NCI-H1105 treated with DMSO at 0.1 percent for 48 hours (cell line): ENCODE results near the gene FOXP4.

Experiments used
- DNase-seq: peaks from one replicate; lab custom pipeline; 2025; lab: John Stamatoyannopoulos, UW

FOXP4 gene

DNA sequence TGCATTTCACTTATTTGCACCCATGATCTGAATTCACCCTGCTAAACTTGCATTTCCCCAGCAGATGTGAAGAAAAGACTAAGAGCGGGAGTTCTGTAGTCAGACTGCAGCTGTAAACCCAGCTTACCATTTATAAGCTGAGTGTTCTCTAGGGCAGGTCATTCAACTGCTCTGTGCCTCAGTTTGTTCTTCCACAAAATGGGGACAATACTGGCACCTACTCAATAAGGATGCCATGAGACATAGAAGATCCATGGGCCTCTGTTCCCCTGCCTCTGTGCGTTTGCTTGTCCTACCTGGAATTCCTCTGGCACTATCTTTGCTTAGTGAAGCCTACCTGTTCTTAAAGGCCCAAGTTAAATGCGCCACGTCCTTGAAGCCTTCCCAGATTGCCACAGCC, 79.8 kb downstream of the FOXP4 start:
- no peak for DNase-seq

DNA sequence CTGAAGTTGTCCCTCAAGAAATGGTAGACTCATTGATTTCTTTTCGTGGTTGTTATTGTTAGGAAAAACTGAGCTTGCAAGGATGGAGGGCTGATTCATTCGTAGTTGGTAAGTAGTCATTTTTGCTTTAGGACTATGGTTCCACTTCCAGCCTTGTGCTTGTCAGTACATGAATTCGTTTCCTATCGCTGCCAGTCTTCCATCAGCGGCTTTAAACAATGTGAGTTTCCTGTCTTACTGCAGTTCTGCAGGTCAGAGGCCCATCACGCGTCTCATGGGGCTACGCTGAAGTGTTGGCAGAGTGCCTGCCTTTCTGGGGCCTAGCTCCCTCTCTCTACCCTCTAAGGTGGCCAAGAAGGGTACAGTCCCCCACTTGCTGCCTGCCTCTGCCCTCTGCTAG, 80.7 kb downstream of the FOXP4 start:
- DNase-seq: peak; percentile 66

GRCh38 chr6:41629128-41629527, 82.9 kb downstream of the FOXP4 start:
- DNase-seq: no peak

DNA sequence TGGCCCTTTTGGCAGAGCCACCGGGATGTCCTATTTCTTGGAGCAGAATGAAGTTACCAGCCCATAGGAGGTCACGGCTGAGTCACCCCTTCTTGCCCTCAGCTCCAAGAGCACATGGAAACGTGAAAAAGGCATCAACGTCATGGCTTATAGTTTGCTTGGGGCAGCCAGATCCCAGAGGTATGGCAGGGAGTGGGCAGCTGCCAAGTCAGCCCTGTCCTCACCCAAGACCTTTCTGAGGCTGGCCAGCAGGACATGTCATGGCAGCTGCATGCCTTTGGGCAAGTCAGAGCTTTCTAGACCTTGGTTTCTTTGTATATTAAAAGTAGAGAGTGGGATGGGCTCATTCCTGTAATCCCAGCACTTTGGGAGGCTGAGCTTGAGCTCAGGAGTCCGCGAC, 83.9 kb downstream of the FOXP4 start:
- DNase-seq: no peak

DNA sequence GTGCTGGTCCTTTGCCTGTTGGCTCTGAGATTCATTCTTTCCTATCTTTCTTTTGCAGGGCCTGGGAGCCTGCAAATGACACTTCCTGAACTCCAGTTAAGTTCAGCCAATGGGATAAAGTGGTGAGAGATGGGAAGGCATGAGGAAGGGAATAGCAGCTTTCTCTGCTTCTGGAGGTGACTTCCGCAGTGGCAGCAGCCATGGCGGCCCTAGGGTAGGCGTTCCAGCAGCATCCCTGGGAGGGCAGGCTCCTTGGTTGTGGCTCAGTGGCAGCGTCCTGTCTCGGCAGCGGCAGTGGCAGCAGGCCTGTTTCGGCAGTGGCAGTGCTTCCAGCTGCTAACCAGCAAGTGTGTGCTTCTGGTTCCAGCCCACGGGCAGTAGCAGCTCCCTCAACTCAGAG, 84.8 kb downstream of the FOXP4 start:
- no peak for DNase-seq

DNA sequence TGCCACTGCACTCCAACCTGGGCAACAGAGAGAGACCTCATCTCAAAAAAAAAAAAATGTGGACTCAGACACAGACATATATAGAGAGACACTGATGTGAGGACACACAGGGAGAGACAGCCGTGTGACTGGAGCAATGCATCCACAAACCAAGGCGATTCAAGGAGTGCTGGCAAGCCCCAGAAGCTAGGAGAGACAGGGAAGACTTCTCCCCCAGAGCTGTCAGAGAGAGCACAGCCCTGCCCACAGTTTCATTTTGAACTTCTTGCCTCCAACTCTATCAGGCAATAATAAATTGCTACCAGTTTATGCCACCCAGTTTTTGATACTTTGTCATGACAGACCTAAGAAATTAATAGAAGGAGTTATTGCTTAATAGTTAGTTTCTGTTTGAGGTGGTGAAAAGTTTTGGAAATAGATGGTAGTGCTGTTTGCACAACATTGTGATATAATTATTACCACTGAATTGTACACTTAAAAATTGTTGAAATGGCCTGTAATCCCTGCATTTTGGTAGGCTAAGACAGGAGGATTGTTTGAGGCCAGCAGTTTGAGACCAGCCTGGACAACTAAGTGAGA, 87.0 kb downstream of the FOXP4 start:
- no peak for DNase-seq

DNA sequence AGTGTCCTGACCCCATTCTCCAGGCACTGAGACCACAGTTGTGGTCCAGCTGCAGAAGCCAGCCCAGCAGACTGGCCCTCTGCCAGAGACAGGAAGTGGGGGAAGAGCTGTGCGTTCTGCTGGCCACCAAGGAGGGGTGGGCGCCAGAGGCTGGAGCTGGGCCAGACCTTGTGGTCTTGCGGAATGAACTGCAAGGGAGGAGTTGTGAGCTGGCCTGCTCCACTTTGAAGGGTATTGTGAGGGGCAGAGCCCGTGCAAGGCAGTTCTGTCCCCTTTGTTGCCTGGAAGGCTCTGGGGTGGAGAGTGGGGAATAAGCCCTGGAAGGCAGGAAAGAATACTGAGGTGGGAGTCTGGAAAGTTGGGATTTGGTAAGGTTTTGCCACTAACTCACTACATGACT, 88.5 kb downstream of the FOXP4 start:
- DNase-seq: peak; percentile 10

GRCh38 chr6:41635365-41635764, 89.2 kb downstream of the FOXP4 start:
- DNase-seq: no peak

GRCh38 chr6:41636833-41637193, 90.6 kb downstream of the FOXP4 start:
- DNase-seq: no peak

DNA sequence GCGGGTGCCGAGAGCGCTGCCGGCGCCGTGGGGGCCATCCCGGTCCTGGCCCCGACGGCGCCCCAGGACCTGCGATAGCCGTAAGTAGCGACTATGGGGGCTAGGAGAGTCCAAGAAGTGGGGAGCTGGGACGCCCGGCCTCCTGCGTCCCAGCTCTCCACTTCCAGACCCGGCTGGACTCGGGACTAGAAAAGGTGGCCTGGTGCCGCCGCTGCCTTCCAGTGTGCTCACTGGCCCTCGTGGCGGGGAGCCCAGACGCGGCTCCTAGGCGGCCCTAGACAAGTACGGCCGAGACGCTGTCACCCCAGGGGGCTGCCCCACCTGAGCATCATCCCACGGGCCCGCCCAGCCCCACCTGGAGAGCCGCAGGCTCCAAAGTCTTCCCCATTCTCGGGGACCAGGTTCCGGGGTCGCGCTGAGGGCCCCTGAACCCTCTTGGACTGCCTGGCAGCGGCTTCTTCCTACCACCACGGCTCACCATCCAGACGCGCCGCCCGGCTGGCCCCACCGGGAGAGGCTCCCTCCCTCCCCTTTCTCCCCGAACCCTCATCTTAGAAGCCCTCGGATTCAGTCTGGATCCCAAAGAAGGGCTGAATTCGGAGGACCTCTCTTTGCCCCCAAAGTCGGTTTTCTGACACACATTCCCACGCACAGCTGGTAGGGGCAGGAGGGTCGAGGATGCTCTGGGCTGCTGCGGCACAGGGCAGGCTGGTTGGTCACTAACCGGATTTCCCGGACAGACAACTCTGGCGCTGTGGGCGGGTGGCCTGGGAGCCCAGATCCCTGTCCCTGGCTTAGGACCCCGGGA, 91.2 kb downstream of the FOXP4 start:
- DNase-seq: no peak

DNA sequence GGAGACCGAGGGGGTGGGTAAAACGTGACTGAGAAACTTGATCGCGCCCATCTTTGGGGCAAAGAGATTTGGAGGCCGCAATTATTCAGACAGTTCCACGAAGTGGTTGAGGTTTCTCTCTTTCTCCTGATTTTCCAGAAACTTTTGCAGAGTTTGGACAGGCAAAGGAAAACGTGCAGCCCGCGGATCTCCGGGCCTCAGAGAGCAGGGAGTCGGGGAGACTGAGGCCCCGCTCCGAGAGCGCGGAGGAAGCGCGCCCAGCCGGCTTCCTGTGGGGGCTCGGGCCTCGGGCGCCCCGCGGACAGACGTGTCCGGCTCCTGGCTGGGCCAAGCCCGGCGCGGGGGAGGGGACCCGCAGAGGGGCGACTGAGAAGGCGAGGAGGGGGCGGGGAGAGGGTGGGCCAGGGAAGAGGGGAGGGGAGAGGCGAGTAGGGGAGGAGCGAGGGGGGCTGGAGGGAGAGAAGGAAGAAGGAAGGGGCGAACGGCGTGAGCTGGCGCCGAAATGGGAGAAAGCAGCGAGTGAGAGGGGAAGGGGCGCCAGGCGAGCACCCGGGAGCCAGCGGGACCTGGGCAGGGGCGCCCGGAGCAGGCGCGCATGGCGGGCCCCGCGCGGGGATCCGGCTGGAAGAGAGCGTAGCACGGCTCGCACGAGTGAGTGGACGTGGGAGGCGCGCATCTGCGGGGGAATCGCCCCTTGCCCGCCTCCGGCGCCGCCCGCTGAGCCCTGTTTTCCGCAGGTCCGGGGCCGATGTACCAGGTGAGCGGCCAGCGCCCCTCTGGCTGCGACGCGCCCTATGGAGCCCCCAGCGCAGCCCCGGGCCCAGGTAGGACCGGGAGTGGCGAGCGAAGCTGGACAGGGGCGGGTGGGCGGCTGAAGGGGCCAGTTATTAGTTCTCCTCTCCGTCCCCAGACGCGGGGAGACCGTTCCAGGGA, 92.1 kb downstream of the FOXP4 start, which contains the start of gene MDFI:
TSS of gene MDFI (plus strand) at position 467 of the 933 bp plus-strand sequence. CDS start at position 749, 282 bp downstream.
- no peak for DNase-seq

DNA sequence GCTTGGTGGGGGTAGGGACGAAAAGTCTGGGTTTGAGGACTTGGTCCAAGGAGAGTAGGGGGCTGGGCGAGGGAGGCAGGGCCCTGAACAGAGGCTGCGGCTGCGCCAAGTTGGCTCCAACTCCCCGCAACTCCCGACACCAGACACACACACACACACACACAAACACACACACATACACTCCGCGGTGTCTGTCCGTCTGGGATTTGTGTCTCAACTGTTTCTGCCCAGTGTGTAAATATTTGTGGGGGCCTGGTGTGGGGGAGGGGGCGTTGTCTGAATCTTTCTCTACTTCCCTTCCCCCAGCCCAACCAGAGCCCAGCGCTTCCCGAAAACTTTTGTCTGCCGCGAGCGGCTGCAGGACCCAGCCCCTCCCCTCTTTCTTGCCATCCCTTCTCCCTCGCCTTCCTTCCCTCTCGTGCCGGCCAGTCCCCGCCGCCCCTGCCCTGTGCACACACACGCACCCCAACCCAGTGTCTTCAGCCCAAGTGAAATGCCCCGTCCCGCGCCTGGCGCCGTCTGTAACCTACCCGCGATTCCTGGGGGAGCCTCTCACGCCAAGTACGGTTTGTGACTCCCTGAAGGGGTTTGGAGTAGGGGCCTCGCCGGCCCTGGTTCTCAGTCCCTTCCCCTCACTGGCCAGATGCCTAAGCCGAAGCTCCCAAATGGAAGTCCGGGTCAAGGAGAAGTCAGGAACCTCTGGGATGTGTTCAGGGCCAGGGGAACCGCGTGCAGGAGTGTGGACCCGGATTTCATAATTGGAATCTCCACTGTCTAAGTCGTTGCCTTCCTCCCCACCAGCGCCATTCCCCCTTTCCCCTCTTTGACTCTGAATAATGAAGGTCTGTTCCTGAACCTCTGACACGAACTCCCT, 93.0 kb downstream of the FOXP4 start:
- DNase-seq: peak; percentile 3

DNA sequence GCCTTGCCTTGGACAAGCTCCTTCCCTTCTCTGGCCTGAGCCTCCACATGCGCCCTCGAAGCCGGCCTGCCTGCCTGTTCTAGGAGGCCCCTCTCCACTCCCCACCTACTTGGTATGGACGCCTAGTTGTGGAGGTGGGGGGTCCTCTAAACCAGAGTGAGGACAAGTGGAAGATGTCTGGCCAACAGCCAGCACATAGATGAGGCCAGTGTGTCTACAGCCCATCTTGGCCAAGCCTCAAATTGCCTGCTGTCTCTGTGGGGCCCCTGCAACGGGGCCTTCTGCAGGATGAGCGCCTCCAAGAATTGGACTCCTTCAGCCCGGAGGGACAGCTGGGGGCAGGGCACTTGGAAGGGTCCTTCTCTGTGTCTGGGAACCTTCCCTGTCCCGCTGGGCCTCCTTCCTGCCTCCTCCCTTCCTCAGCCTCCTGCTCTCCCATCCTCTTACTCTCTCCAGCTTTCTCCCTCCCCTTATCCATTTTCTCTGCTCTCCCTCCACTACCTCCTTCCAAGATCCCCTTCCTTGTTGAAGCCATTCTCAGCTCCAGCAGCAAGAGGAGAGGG, 93.7 kb downstream of the FOXP4 start:
- no peak for DNase-seq

DNA sequence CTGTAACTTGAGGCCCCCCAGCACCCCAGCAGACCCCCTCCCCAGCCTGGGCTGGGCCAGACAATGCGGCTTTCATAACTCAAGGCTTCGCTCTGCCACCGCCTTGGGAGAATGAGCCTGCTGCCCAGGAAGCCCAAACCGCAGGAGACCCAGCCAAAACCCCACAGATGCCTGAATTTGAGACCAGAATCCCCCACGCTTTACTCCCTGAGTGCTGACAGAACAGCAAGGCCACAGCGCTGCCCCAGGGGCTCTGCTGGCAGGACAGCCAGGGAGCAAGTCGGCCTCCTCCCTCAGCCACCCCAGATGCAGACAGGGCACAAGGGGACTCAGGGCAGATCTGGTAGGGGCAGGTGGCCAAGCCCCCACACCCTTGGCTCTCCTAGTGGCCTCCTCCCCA, 94.2 kb downstream of the FOXP4 start:
- no peak for DNase-seq

DNA sequence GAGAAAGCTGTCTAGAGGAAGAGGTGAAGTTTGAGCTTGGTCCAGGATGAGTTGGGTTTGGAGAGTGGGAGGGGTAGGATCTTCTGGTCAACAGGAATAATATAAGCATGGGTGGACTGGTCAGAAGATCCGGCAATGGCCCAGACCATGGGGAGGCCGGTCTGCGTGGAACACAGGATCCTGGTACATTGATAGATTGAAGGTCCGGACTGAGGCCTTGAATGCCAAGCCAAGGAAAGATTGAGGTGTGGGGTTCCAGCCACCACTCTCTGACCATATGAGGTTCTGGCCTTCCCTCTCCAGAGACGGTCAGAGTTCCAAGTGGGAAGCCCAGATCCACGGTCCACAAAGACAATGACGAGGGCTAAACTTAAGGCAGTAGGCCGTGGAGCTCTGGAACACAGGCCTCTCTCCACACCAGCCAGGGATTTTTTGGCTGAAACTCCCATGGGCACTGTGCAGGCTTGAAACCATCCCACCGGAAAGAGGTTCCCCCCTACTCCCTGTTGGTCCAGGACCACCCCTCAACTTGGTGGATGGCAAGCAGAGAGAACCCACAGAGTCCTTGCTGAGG, 95.3 kb downstream of the FOXP4 start:
- DNase-seq: no peak

GRCh38 chr6:41642090-41642959, 96.1 kb downstream of the FOXP4 start:
- DNase-seq: no peak

- no peak for DNase-seq
These were observed 97.0 kb downstream of the FOXP4 start for GRCh38 chr6:41642960-41643898.

- DNase-seq: no peak
These were observed 97.7 kb downstream of the FOXP4 start for GRCh38 chr6:41643899-41644269.

- peak; percentile 46 for DNase-seq
These were observed 98.2 kb downstream of the FOXP4 start for GRCh38 chr6:41644297-41644879.
